SK-N-SH treated with all-trans-retinoic acid at 6 μM for 48 hours (cell line): ENCODE results near the gene IQCC.
A peak's percentile ranks its signal among the peaks of the same experiment; 100 is the strongest.

ENCODE experiments used
- ATAC-seq: fragments of 200-7000 bp; cut with Tn5 transposase; 3 replicates; pipeline ENCODE4 v1.9.1; 2020; ENCODE audit warnings: mild to moderate bottlenecking, moderate library complexity
- ARNTL ChIP-seq: fragments of 450-650 bp; formaldehyde crosslinking; IDR thresholded peaks from 2 replicates; pipeline ENCODE4 v1.5.0; 2020; ENCODE audit warnings: low read depth, mild to moderate bottlenecking, moderate library complexity, borderline replicate concordance
- CSDC2 ChIP-seq: fragments of 250-450 bp; sonication (Bioruptor Pico); IDR thresholded peaks from 2 replicates; pipeline ENCODE4 v1.5.0; 2020; ENCODE audit warnings: mild to moderate bottlenecking, moderate library complexity
- ESRRG ChIP-seq: fragments of 250-450 bp; sonication (Bioruptor Pico); IDR thresholded peaks from 2 replicates; pipeline ENCODE4 v1.6.1; 2021; ENCODE audit warnings: mild to moderate bottlenecking
- ISL1 ChIP-seq: fragments of 250-450 bp; sonication (Bioruptor Pico); IDR thresholded peaks from 2 replicates; pipeline ENCODE4 v2.1.2; 2022; ENCODE audit warnings: mild to moderate bottlenecking, moderate library complexity
- OSR1 ChIP-seq: fragments of 250-450 bp; sonication (Bioruptor Pico); IDR thresholded peaks from 2 replicates; pipeline ENCODE4 v1.8.0; 2022; ENCODE audit warnings: moderate library complexity, mild to moderate bottlenecking, inconsistent platforms
- PPARA ChIP-seq: fragments of 250-450 bp; sonication (Bioruptor Pico); IDR thresholded peaks from 2 replicates; pipeline ENCODE4 v1.5.0; 2020; ENCODE audit warnings: mild to moderate bottlenecking, borderline replicate concordance
- RARB ChIP-seq: fragments of 250-450 bp; sonication (Bioruptor Pico); IDR thresholded peaks from 2 replicates; pipeline ENCODE4 v1.8.0; 2021; ENCODE audit warnings: mild to moderate bottlenecking, moderate library complexity
- SNAI2 ChIP-seq: fragments of 250-450 bp; sonication (Bioruptor Pico); IDR thresholded peaks from 2 replicates; pipeline ENCODE4 v1.5.0; 2020; ENCODE audit warnings: mild to moderate bottlenecking, moderate library complexity
- TOX ChIP-seq: fragments of 250-450 bp; sonication (Bioruptor Pico); IDR thresholded peaks from 2 replicates; pipeline ENCODE4 v1.8.0; 2021; ENCODE audit warnings: mild to moderate bottlenecking, moderate library complexity, borderline replicate concordance
- ZC3H10 ChIP-seq: fragments of 250-450 bp; sonication (Bioruptor Pico); IDR thresholded peaks from 2 replicates; pipeline ENCODE4 v1.5.1; 2021; ENCODE audit warnings: mild to moderate bottlenecking, moderate library complexity
- ZFP3 ChIP-seq: fragments of 250-450 bp; sonication (Bioruptor Pico); IDR thresholded peaks from 2 replicates; pipeline ENCODE4 v1.5.0; 2020; ENCODE audit warnings: mild to moderate bottlenecking, moderate library complexity
- ZNF565 ChIP-seq: fragments of 450-650 bp; formaldehyde crosslinking; conservative IDR thresholded peaks from 2 replicates; pipeline ENCODE4 v1.5.0; 2020; ENCODE audit warnings: low read depth, mild to moderate bottlenecking, moderate library complexity
- ZNF70 ChIP-seq: fragments of 450-650 bp; formaldehyde crosslinking; IDR thresholded peaks from 2 replicates; pipeline ENCODE4 v1.5.0; 2020; ENCODE audit warnings: mild to moderate bottlenecking, moderate library complexity
- TF ChIP-seq, protein P1 (sequence below): fragments of 250-450 bp; sonication (Bioruptor Pico); IDR thresholded peaks from 2 replicates; pipeline ENCODE4 v1.8.0; 2020; ENCODE audit warnings: mild to moderate bottlenecking, moderate library complexity, borderline replicate concordance
- TF ChIP-seq, protein P2 (sequence below): fragments of 250-450 bp; sonication (Bioruptor Pico); IDR thresholded peaks from 2 replicates; pipeline ENCODE4 v1.8.0; 2021; ENCODE audit warnings: low read depth, mild to moderate bottlenecking, moderate library complexity, borderline replicate concordance
- TF ChIP-seq, protein P3 (sequence below): fragments of 250-450 bp; sonication (Bioruptor Pico); IDR thresholded peaks from 2 replicates; pipeline ENCODE4 v1.5.1; 2020; ENCODE audit warnings: low read depth, mild to moderate bottlenecking, moderate library complexity
- TF ChIP-seq, protein P4 (sequence below): fragments of 250-450 bp; sonication (Bioruptor Pico); IDR thresholded peaks from 2 replicates; pipeline ENCODE4 v1.5.0; 2020; ENCODE audit warnings: mild to moderate bottlenecking, moderate library complexity

IQCC gene

DNA sequence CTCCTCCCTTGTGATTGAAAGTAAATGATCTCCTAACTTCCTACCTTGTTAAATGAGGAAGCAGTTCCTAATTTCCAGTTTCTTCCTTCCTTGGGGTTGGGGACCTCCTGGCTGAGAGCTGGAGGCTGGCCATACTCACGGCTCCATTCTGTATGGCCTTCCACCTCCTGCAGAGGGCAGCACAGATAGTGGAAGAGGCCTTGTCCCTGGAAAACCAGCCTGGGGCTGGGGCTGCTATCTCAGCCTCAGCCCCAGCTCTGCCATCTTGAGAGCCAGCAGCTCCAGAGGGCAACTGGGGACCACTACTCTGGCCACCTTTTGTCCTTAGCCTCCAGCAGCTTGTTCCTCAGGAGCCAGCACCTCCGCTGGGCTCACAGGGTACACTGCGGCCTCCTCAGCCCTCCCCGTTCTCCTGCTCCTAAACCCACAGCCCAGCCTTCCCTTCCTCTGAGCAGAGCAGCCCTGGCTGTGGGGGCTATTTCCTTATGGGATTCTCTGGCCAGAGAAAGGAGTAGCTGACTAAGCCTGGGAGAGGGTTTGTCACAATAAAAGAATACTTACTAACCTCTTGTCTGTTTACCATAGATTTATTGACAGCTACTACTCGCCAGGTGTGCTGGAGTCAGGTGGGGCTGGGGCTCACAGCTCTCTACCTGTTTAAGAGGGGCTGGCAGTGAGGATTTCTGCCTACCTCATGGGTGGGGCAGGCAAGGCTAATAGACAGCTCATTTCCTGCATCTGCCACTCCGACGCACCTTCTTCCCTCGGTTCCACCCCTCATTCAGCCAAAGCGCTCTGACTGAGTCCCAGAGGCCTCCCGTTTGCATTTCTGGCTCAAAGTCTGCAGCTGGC lies 10.4 kb downstream of the IQCC start:
- peak; percentile 96 for ATAC-seq

DNA sequence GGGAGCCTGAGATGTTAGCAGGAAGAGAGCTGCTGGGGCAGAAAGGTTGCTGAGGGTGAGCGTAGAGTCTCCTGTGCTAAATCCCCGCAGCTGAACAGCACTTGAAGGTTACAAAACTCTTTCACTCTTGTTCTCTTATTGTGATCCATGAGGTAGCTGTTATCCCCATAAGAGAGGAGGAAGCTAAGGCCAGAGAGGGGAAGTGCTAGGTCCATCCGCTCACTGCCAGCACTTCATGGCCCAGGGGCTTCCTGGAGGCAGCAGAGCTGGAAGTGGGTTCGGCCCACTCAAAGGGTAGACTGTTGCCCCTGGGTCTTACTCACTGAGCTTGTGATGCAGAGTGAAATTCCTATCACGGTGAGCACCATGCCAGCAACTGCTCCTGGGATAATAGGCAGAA lies 11.1 kb downstream of the IQCC start:
- TF ChIP-seq, protein P1, sequence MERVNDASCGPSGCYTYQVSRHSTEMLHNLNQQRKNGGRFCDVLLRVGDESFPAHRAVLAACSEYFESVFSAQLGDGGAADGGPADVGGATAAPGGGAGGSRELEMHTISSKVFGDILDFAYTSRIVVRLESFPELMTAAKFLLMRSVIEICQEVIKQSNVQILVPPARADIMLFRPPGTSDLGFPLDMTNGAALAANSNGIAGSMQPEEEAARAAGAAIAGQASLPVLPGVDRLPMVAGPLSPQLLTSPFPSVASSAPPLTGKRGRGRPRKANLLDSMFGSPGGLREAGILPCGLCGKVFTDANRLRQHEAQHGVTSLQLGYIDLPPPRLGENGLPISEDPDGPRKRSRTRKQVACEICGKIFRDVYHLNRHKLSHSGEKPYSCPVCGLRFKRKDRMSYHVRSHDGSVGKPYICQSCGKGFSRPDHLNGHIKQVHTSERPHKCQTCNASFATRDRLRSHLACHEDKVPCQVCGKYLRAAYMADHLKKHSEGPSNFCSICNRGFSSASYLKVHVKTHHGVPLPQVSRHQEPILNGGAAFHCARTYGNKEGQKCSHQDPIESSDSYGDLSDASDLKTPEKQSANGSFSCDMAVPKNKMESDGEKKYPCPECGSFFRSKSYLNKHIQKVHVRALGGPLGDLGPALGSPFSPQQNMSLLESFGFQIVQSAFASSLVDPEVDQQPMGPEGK (CRISPR knock-in tag): no peak
- TF ChIP-seq ISL1 (no peak), ARNTL (CRISPR knock-in tag) (no peak), ZFP3 (CRISPR knock-in tag) (no peak), PPARA (no peak), ZC3H10 (CRISPR knock-in tag) (no peak)
- ATAC-seq: no peak

More for the DNA sequence above, 10.4 kb downstream of the IQCC start:
- TF ChIP-seq ISL1: no peak
- TF ChIP-seq OSR1 (CRISPR knock-in tag): no peak
- TF ChIP-seq, protein P1 (CRISPR knock-in tag): no peak
- TF ChIP-seq ZNF70: no peak
- no peak for TF ChIP-seq ARNTL (CRISPR knock-in tag)
- TF ChIP-seq ZFP3 (CRISPR knock-in tag): no peak
- TF ChIP-seq, protein P2, sequence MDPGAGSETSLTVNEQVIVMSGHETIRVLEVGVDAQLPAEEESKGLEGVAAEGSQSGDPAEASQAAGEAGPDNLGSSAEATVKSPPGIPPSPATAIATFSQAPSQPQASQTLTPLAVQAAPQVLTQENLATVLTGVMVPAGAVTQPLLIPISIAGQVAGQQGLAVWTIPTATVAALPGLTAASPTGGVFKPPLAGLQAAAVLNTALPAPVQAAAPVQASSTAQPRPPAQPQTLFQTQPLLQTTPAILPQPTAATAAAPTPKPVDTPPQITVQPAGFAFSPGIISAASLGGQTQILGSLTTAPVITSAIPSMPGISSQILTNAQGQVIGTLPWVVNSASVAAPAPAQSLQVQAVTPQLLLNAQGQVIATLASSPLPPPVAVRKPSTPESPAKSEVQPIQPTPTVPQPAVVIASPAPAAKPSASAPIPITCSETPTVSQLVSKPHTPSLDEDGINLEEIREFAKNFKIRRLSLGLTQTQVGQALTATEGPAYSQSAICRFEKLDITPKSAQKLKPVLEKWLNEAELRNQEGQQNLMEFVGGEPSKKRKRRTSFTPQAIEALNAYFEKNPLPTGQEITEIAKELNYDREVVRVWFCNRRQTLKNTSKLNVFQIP (CRISPR knock-in tag): no peak
- no peak for TF ChIP-seq TOX (CRISPR knock-in tag)
- TF ChIP-seq ZC3H10 (CRISPR knock-in tag): no peak
- no peak for TF ChIP-seq ZNF565 (CRISPR knock-in tag)
- TF ChIP-seq, protein P3, sequence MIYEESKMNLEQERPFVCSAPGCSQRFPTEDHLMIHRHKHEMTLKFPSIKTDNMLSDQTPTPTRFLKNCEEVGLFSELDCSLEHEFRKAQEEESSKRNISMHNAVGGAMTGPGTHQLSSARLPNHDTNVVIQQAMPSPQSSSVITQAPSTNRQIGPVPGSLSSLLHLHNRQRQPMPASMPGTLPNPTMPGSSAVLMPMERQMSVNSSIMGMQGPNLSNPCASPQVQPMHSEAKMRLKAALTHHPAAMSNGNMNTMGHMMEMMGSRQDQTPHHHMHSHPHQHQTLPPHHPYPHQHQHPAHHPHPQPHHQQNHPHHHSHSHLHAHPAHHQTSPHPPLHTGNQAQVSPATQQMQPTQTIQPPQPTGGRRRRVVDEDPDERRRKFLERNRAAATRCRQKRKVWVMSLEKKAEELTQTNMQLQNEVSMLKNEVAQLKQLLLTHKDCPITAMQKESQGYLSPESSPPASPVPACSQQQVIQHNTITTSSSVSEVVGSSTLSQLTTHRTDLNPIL: no peak

DNA sequence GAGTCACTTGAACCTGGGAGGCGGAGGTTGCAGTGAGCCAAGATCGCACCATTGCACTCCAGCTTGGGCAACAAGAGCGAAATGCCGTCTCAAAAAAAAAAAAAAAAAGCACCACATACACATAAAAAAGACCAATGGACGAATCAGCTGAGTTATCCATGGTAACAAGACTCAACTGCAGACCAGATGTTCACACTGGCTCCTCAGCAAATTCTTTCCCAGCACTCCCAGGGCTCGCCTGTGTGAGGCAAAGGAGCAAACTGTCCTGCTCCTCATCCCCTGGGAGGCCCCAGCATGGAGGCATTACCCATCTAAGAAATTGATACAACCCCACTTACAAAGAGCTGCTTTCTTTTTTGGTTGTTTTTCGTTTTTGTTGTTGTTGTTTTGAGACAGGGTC lies 13.6 kb downstream of the IQCC start:
- no peak for ATAC-seq
- TF ChIP-seq, protein P4, sequence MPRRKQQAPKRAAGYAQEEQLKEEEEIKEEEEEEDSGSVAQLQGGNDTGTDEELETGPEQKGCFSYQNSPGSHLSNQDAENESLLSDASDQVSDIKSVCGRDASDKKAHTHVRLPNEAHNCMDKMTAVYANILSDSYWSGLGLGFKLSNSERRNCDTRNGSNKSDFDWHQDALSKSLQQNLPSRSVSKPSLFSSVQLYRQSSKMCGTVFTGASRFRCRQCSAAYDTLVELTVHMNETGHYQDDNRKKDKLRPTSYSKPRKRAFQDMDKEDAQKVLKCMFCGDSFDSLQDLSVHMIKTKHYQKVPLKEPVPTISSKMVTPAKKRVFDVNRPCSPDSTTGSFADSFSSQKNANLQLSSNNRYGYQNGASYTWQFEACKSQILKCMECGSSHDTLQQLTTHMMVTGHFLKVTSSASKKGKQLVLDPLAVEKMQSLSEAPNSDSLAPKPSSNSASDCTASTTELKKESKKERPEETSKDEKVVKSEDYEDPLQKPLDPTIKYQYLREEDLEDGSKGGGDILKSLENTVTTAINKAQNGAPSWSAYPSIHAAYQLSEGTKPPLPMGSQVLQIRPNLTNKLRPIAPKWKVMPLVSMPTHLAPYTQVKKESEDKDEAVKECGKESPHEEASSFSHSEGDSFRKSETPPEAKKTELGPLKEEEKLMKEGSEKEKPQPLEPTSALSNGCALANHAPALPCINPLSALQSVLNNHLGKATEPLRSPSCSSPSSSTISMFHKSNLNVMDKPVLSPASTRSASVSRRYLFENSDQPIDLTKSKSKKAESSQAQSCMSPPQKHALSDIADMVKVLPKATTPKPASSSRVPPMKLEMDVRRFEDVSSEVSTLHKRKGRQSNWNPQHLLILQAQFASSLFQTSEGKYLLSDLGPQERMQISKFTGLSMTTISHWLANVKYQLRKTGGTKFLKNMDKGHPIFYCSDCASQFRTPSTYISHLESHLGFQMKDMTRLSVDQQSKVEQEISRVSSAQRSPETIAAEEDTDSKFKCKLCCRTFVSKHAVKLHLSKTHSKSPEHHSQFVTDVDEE: no peak
- TF ChIP-seq PPARA (no peak), TOX (CRISPR knock-in tag) (no peak), ZNF70 (no peak), ESRRG (no peak), RARB (CRISPR knock-in tag) (no peak), OSR1 (CRISPR knock-in tag) (no peak), ARNTL (CRISPR knock-in tag) (no peak), CSDC2 (no peak), SNAI2 (CRISPR knock-in tag) (no peak)
- TF ChIP-seq, protein P3: no peak
- TF ChIP-seq, protein P2 (CRISPR knock-in tag): no peak
